ENCODE data around the gene TAB2. TPM values are rescaled to one million over a fixed set of nuclear protein-coding genes. Genes with fewer than 3 reads are reported as not detected.

Gene TAB2
- total RNA-seq, 1 experiment from 2014 or later, result 55.6 TPM

DNA sequence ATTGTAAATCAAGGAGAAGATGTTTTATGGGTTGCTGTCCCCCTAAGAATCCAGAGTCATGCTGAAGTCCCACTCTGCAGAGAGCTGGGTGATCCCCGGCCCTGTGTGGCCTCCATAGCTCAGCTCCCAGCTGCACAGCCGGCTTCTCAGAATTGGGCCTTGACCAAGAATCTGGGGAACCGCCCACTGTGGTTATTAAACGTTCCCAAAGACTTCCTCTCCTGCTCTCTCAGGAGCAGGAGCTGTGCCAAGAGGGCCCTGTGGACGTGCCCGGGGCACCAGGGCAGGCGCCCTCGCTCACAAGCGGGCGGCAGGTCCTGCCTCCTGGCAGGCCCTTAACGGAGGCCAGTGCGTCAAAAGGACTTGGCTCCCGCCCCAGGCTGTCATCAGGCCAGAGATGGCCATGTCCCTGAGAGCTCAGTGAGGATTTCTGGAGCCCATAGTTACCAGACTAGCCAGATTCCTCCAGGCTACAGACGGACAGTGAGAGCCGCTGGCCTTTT, 136.9 kb downstream of the TAB2 start:
- Mint-ChIP-seq H3K4me3 (no peak overlapping the region), H3K9me3 (no peaks in the 10 kb centered on the region), H3K4me1 (no peaks in the 10 kb centered on the region), H3K36me3 (no peaks in the 10 kb centered on the region), H3K27me3 (ENCODE audit: low read depth) (peaks cover 40% of the 10 kb centered on the region), H3K27ac (no peak overlapping the region)
- TF ChIP-seq, protein P1, sequence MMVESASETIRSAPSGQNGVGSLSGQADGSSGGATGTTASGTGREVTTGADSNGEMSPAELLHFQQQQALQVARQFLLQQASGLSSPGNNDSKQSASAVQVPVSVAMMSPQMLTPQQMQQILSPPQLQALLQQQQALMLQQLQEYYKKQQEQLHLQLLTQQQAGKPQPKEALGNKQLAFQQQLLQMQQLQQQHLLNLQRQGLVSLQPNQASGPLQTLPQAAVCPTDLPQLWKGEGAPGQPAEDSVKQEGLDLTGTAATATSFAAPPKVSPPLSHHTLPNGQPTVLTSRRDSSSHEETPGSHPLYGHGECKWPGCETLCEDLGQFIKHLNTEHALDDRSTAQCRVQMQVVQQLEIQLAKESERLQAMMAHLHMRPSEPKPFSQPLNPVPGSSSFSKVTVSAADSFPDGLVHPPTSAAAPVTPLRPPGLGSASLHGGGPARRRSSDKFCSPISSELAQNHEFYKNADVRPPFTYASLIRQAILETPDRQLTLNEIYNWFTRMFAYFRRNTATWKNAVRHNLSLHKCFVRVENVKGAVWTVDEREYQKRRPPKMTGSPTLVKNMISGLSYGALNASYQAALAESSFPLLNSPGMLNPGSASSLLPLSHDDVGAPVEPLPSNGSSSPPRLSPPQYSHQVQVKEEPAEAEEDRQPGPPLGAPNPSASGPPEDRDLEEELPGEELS (CRISPR knock-in tag; IDR thresholded peaks at IDR 0.05), result no peak
- TF ChIP-seq MYBL2 (CRISPR knock-in tag; IDR thresholded peaks at IDR 0.05) (no peak), ZNF416 (CRISPR knock-in tag; IDR thresholded peaks at IDR 0.05) (no peak), NFYB (CRISPR knock-in tag; conservative IDR thresholded peaks at IDR 0.05; ENCODE audit: low read depth) (no peak), CBFB (CRISPR knock-in tag; IDR thresholded peaks at IDR 0.05; ENCODE audit: low read depth) (no peak), NFE2L1 (CRISPR knock-in tag; IDR thresholded peaks at IDR 0.05) (no peak), NR2C2 (CRISPR knock-in tag; IDR thresholded peaks at IDR 0.05) (no peak), ETV6 (CRISPR knock-in tag; IDR thresholded peaks at IDR 0.05) (no peak), KAT7 (CRISPR knock-in tag; IDR thresholded peaks at IDR 0.05; ENCODE audit: borderline replicate concordance) (no peak), FOXK1 (CRISPR knock-in tag; IDR thresholded peaks at IDR 0.05) (no peak), FOXP1 (CRISPR knock-in tag; IDR thresholded peaks at IDR 0.05; ENCODE audit: borderline replicate concordance) (no peak), ZNF671 (CRISPR knock-in tag; IDR thresholded peaks at IDR 0.05) (no peak)
- TF ChIP-seq, protein P2, sequence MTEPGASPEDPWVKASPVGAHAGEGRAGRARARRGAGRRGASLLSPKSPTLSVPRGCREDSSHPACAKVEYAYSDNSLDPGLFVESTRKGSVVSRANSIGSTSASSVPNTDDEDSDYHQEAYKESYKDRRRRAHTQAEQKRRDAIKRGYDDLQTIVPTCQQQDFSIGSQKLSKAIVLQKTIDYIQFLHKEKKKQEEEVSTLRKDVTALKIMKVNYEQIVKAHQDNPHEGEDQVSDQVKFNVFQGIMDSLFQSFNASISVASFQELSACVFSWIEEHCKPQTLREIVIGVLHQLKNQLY (CRISPR knock-in tag; IDR thresholded peaks at IDR 0.05), result no peak
- TF ChIP-seq, protein P3, sequence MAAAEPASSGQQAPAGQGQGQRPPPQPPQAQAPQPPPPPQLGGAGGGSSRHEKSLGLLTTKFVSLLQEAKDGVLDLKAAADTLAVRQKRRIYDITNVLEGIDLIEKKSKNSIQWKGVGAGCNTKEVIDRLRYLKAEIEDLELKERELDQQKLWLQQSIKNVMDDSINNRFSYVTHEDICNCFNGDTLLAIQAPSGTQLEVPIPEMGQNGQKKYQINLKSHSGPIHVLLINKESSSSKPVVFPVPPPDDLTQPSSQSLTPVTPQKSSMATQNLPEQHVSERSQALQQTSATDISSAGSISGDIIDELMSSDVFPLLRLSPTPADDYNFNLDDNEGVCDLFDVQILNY (CRISPR knock-in tag; IDR thresholded peaks at IDR 0.05), result no peak
- TF ChIP-seq, protein P4, sequence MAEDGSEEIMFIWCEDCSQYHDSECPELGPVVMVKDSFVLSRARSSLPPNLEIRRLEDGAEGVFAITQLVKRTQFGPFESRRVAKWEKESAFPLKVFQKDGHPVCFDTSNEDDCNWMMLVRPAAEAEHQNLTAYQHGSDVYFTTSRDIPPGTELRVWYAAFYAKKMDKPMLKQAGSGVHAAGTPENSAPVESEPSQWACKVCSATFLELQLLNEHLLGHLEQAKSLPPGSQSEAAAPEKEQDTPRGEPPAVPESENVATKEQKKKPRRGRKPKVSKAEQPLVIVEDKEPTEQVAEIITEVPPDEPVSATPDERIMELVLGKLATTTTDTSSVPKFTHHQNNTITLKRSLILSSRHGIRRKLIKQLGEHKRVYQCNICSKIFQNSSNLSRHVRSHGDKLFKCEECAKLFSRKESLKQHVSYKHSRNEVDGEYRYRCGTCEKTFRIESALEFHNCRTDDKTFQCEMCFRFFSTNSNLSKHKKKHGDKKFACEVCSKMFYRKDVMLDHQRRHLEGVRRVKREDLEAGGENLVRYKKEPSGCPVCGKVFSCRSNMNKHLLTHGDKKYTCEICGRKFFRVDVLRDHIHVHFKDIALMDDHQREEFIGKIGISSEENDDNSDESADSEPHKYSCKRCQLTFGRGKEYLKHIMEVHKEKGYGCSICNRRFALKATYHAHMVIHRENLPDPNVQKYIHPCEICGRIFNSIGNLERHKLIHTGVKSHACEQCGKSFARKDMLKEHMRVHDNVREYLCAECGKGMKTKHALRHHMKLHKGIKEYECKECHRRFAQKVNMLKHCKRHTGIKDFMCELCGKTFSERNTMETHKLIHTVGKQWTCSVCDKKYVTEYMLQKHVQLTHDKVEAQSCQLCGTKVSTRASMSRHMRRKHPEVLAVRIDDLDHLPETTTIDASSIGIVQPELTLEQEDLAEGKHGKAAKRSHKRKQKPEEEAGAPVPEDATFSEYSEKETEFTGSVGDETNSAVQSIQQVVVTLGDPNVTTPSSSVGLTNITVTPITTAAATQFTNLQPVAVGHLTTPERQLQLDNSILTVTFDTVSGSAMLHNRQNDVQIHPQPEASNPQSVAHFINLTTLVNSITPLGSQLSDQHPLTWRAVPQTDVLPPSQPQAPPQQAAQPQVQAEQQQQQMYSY (CRISPR knock-in tag; IDR thresholded peaks at IDR 0.05), result no peak
- TF ChIP-seq, protein P5, sequence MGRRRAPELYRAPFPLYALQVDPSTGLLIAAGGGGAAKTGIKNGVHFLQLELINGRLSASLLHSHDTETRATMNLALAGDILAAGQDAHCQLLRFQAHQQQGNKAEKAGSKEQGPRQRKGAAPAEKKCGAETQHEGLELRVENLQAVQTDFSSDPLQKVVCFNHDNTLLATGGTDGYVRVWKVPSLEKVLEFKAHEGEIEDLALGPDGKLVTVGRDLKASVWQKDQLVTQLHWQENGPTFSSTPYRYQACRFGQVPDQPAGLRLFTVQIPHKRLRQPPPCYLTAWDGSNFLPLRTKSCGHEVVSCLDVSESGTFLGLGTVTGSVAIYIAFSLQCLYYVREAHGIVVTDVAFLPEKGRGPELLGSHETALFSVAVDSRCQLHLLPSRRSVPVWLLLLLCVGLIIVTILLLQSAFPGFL (CRISPR knock-in tag; IDR thresholded peaks at IDR 0.05; ENCODE audit: borderline replicate concordance), result no peak
- TF ChIP-seq, protein P6, sequence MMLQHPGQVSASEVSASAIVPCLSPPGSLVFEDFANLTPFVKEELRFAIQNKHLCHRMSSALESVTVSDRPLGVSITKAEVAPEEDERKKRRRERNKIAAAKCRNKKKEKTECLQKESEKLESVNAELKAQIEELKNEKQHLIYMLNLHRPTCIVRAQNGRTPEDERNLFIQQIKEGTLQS (CRISPR knock-in tag; conservative IDR thresholded peaks at IDR 0.05), result no peak
- TF ChIP-seq, protein P7, sequence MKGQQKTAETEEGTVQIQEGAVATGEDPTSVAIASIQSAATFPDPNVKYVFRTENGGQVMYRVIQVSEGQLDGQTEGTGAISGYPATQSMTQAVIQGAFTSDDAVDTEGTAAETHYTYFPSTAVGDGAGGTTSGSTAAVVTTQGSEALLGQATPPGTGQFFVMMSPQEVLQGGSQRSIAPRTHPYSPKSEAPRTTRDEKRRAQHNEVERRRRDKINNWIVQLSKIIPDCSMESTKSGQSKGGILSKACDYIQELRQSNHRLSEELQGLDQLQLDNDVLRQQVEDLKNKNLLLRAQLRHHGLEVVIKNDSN (CRISPR knock-in tag; IDR thresholded peaks at IDR 0.05), result no peak
- TF ChIP-seq, protein P8, sequence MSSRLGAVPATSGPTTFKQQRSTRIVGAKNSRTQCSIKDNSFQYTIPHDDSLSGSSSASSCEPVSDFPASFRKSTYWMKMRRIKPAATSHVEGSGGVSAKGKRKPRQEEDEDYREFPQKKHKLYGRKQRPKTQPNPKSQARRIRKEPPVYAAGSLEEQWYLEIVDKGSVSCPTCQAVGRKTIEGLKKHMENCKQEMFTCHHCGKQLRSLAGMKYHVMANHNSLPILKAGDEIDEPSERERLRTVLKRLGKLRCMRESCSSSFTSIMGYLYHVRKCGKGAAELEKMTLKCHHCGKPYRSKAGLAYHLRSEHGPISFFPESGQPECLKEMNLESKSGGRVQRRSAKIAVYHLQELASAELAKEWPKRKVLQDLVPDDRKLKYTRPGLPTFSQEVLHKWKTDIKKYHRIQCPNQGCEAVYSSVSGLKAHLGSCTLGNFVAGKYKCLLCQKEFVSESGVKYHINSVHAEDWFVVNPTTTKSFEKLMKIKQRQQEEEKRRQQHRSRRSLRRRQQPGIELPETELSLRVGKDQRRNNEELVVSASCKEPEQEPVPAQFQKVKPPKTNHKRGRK (CRISPR knock-in tag; IDR thresholded peaks at IDR 0.05; ENCODE audit: borderline replicate concordance), result no peak
- POLR2A ChIA-PET, result no interaction called here
- ATAC-seq (no peak), DNase-seq (ENCODE audit: low spot score) (no peak)
- CTCF ChIA-PET, result interaction anchor here (1.9 to 2.3 kb wide), 2 partner anchors 19 to 22 kb away, joined by 7 to 11 read pairs; no protein-coding TSS in a partner anchor

All from WTC11 (cell line).